Tongue (tissue), 2 donors: ENCODE data around the gene PUS1. TPM values are rescaled to one million over a fixed set of nuclear protein-coding genes. Genes with fewer than 3 reads are reported as not detected.

Experiments
- DNase-seq: peaks from one replicate; pipeline ENCODE4 v3.0.0-alpha.2; 2015
- total RNA-seq: library from RNA; depleted of rRNA; stranded (reverse); fragments of >200 nt; gene quantifications from one replicate; pipeline ENCODE4 v1.2.3, GENCODE V29; 2014

The PUS1 gene
- total RNA-seq, 1 donor from 2014 or later: 10.1 TPM

GRCh38 chr12:131902332-131903241, 26.5 kb upstream of the PUS1 start:
- DNase-seq: no peak

DNA sequence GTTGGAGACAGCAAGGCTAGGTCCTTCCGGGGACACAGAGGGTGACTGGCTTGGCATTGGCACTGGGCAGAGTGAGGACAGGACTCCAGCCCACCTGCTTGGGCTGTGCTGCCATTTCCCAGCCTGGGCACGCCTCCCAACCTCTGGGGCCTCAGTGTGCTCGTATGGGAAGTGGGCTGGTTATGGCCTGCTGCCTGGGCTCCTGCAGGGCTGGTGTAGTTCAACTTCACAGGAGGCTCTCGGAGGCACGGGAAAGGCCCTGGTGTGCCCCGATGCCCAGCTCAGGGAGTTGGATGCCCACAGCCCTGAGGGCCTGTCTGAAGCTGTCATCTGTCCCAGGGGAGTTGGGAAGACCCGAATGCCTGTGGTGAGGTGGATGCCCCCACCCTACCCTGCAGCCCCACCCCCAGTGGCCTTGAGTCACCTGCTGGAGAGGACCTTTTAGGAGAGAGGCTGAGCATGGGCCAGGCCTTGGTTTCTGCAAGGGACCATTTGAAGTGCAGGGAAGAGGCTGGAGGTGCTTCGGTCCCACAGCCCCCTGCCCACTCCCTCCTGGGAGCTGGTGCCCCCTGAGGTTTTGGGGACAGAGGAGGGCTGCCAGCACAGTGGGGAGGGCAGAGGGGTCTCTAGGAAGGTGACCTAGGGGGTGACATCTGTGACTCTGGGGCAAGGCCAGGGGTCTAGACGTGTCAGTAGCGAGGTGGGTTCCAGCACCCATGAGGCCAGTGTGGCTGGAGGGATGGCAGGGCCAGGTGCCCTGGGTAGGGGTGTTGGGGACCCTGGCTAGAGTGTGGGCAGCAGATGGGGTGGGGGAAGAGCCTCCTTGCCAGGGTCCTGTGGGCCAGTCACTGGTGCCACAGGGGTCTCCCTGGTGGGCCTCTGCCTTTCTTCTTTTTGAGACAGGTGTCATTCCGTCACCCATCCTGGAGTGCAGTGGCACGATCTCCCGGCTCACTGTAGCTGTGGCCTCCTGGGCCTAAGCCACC, 25.5 kb upstream of the PUS1 start:
- no peak for DNase-seq

- no peak for DNase-seq
Observed at GRCh38 chr12:131904346-131904745, 24.7 kb upstream of the PUS1 start.

- no peak for DNase-seq
Observed at GRCh38 chr12:131905081-131905629, 23.9 kb upstream of the PUS1 start.

DNA sequence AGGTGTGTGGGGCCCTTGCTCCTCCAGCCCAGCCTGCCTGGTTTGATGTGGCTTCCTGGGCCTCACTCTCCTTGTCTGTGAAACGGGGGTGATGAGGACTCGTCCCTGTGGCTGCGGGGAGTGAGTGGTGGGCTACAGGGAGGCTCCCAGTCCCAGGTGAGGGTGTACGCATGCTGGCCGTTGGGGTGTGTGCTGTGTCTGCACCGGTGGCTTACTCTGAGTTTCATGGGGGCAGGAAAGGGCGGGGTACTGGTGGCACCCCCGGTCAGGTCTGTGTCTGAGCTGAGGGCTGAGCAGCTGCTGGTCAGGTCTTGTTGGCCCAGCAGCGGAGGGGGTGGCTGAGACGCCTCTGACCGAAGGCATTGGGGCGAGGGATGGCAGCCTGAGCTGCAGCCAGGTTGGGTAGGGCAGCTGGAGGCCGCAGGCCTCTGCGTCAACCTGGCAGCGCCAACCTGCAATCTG, 23.4 kb upstream of the PUS1 start:
- no peak for DNase-seq

DNA sequence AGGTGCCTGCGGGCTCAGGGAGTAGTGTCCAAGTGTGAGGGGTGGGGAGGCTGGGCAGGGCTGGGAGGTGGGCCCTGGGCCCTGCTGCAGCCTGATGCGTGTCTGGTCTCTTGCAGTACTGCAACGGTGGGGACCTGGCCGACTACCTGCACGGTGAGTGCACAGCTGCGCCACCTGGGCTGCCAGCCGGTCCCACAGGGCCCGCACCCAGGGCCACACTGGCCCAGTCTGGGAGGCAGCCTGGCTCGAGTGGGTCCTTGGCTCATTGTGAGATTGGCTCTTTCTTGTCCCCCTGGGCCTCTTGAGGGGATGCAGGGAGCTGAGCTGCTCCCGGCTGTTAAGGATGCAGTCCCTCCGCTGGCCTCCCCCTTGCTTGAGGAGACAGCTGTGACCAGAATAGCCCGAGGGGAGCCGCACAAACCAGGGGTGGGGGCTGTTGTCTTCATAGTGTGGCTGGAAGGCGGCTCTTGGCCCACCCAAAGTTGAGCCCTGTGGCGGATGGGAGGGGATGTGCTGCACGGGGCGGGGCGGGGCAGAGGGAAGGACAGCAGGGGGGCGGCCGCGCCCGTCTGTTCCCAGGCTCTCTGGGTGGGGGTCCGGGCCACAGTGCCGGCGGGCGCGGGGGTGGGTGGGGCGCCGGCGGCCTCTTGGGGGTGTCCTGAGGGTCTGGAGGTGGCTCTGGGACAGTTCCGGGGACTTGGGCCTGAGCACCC, 21.5 kb upstream of the PUS1 start:
- no peak for DNase-seq

GRCh38 chr12:131908092-131909080, 20.7 kb upstream of the PUS1 start:
- no peak for DNase-seq

GRCh38 chr12:131909081-131909751, 19.9 kb upstream of the PUS1 start:
- DNase-seq: no peak

GRCh38 chr12:131909752-131910219, 19.3 kb upstream of the PUS1 start:
- DNase-seq: no peak

DNA sequence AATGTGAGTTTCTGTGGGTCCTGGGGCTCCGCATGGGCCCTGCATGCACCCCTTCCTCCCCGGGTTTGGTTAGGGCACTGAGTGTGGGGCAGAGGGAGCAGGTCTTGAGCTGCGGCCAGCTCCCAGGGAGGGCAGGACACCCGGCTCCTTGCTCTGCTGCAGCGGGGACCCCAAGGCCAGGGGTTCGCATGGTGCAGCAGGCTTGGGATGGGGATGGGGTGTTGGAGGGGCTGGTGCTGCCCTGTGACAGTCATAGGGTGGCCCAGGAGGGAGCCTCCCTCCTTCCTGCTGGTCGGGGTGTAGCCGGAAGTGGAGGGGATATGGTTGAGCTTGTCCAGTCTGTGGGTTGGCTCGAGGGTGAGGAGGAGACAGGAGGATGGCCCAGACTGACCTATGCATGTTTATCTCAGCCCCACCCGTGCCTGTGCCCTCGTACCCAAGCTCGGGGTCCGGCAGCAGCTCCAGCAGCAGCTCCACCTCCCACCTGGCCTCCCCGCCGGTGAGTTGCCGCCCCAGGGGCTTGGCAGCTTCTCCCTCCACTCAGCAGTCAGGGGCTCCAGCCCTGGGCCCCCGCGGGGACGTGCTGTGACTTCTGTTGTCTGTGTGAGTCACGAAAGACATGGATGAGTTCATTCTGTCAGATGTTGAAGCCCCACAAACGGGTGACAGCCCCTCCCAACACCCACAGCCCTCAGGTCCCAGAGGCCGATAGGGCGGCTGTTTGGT, 18.6 kb upstream of the PUS1 start:
- no peak for DNase-seq

DNA sequence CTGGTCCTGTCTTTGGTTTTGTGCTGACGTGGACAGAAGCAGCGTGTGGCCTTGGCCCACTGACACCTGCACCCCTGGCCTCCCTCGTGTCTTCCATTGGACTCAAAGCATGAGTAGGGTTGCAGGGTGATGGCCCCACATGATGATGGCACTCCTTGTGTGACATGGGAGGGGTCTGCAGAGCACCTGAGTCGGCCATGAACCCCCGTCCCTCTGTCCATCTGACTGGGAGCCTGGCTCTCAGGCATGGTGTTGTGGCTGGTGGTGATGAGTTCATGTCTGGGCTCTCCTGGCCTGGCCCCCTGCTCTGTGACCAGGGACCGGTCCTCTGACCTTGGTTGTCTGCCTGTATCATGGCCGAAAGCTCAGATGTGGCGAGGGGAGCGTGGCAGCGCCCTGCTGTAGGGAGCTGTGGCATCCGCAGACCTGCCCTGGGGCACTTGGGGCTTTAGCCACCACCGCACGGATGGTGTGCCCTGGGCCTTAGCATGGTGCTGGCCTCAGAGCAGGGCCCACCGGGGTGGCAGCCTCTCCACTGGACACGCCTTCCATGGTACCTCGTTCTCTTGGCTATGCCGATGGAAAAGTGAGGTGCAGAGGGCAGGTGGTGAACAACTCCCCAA, 17.9 kb upstream of the PUS1 start:
- no peak for DNase-seq

- no peak for DNase-seq
Observed at GRCh38 chr12:131911851-131912477, 17.1 kb upstream of the PUS1 start.

GRCh38 chr12:131912518-131913274, 16.4 kb upstream of the PUS1 start:
- DNase-seq: no peak

GRCh38 chr12:131913666-131914065, 15.4 kb upstream of the PUS1 start:
- DNase-seq: no peak

DNA sequence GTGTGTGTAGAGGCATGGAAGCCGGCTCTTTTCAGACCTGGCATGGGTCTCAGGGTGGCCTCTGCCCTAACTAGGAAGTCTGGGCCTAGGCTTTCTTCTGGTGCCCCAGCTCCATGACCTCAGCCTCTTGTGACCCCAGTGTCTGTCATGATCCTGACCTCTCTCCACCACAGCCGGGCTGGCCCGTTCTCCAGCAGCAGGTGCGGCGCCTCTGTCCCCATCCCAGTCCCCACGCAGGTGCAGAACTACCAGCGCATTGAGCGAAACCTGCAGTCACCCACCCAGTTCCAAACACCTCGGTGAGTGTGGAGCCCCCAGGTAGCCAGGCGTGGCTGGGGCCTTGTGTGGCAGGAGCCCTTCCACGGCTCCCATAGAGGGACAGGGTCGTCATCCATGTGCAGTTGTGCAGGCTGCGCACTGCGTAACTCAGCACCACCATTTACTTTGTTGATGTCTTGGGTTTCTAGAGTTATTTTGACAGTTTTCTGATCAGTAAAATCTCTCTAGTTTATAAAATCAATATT, 14.8 kb upstream of the PUS1 start:
- DNase-seq: no peak

- no peak for DNase-seq
Observed at GRCh38 chr12:131915000-131915689, 13.9 kb upstream of the PUS1 start.
